ENCODE results near the gene CENPT.

DNA sequence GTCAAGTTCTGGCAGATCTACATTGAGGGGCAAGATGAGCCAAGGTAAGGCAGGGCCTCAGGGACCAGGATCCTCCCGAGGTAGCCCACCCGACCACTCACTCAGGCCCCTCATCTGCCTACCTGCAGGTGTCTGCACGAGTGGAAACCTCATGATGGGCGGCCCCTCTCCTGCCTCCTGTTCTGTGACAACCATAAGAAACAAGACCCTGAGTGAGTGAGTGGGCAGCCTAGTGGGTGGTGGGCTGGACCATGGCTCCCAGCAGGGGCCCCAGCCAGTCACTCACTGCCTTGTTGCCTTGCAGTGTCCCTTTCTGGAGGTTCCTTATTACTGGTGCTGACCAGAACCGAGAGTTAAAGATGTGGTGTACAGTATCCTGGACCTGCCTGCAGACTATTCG lies 30.7 kb upstream of the CENPT start:
- TF ChIP-seq CTCF (IDR thresholded peaks at IDR 0.05) (no peak), POLR2A (IDR thresholded peaks at IDR 0.05) (no peak)

Data from body of pancreas (tissue), 4 donors.